T-helper 9 cell (primary cell): Measurements from ENCODE around the gene PALD1.

Experiments used
- DNase-seq: peaks from one replicate; pipeline ENCODE4 v3.0.0-alpha.2; 2020
- total RNA-seq, 2 donors: gene quantifications; one replicate each; lab custom pipeline; 2026; lab: John Stamatoyannopoulos, UW

Gene PALD1
- total RNA-seq, result 0.14 to 0.24 reads per million in 2 donors

DNA sequence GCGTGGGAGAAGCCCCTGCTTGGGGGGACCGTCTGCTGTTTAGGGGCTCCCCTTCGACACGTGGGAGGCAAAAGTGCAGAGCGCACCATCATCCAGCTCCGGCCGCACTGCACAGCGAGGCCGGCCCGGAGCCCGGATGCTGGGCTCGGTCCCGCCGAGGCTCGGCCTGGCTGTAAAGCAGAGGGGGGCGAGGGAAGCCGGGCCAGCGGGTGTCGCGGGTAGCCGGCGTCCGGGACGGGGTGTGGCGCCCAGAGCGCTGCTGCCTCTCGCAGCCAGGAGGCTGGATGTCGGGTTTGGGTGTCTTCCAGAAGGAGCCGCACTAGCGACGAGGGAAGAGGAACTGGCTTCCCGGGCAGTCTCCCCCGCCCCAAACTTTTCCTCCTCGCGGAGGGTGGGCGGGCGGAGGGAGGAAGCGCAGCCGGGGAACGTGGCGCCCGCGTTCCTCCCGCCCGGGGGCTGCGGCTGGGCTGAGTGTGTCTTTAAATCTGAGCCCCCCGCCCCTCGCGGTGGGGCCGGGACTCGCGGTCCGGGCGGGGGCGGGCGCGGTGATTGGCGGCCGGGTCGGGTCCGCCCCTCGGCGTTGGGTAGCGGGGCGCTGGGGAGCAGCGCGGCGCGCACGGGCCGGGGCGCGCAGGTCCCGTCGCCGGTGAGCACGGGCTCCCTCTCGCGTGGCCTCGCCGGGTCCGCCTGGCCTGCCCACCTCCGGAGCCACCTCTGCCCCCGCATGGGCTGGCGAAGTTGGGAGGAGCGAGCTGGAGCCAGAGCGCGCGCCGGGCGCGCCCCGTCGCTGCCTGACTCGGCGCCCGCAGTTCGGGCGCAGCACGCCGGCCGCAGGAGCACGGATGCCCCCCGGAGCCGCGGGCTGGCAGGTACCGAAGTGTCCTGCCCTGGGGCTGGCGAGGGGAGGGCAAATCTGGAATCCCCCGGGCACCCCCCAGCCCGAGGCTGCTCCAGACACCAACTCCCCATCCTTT, at the start of gene PALD1:
TSS of gene PALD1 (plus strand) at position 577 of the 974 bp plus-strand sequence. CDS start 47,185 bp downstream, outside the sequence.
- DNase-seq, result peak; percentile 18

DNA sequence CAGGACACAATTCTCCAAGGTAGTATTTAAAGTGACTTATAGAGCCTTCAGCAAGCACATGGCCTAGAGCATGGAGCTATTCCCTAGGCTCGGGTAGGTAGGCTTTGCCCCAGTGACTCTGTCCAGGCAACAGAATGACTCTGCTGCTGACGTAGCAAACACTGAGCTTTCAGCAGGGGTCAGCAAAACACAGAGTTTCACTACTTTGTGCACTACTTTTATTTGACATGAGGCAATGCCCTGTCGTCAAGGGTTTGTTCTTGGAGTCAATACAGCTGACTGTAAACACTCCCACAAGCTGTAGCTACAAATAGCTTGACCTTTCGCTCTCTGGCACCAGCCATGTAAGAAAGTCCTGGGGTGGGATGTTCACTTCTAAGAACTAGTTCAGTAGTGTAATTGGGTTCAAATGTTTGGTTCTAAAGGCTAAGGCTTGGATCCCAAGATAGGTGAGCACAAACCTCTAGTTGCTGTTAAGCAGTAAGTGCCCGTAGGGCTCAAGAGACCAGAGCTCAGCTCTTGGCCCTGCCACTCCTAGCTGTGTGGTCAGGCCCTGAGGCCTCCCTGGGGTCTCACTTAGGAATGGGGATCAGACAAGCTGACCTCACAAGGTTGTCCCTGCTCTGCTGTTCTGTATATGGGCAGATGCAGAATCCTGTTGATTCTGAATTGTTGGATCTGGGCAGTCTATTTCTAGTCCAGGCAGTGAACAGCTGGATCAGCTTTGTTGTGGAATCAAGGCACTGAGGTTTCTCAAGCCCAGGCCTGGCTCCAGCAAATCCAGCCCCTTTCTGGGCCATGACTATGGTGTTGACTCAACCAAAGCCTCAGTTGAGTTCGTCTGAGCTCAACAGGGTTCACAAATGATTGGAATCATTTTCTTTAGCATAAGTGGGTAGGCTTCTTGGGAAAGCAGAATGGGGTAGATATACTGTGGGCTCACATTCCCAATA, 47.8 kb upstream of the PALD1 start:
- no peak for DNase-seq

DNA sequence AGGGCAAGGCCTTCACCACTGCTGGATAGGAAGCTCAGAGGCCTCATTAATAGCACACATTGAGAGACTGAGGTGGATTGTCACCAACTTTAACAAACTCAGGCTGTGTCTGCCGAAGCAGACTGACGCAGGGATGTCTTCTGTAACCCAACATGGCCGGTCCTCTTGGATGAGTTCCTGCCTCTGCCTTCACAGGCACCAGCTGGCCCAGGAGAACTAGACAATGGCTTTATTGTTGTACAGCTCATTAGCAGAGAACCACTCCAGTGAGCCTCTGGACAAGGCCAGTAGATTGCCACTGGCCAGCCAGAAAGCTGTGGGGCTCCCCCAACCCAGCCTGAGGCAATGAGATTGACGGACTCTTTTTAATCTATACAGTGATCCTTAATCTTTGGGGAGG, 46.5 kb upstream of the PALD1 start:
- DNase-seq, result no peak

DNA sequence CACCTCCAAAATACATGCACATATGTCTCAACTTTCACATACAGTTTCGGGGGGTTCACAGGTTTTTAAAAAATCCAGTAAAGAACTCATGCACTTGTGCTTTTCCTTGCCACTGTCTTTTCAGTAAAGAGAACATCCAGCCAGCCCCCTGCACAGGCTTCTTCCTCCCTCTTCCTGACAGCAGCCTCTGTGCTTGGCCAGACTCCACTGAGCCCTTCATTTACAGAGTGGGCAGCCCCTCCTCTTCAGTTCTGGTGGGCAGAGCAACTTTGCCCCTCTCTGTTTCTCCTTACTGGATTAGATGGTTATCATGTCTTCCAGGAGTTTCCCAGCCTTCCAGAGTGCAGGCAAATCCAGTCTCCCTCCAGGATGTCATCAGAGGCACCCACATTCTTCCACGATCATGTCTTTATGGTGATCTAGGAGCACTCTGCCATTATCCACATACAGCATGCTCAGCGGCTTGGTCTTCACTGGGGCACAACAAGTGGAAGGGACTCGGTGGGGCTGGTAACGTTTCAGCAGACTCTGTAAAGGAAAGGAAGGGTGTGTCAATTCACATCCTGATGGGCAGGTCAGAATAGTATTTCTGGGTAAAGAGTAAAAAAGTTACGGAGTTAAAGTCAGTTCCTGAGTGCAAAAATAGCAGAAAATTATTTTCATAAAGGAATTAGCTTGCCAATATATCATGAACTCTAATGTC, 45.9 kb upstream of the PALD1 start:
- no peak for DNase-seq

DNA sequence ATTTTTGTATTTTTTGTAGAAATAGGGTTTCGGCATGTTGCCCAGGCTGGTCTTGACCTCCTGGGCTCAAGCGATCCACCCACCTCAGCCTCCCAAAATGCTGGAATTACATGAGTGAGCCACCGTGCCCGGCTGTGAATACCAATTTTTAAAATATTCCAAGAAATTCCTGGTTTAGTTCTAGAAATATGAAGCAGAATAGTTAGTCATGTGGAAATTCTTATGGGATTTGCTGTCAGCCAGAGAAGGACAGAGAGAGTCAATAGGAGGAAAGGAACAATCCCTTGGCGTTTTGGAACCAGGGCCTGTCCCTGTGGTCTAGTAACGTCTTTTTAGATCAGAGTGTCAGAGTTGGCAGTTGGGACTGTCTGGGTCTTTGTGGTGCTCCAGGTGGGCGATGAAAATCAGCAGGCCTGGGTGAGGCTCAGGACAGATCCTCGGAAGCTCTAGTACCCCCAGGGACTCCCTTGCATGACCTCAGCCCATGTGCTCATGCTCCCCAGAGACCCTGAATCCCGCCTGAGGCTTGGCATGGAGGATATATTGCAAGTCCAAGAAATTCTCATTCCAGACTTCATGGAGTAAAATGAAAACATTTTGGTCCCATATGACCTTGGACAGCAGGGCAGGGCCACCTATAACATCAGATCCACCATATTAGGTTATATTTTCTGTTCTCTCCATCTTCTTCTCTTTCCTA, 44.8 kb upstream of the PALD1 start:
- DNase-seq, result no peak

DNA sequence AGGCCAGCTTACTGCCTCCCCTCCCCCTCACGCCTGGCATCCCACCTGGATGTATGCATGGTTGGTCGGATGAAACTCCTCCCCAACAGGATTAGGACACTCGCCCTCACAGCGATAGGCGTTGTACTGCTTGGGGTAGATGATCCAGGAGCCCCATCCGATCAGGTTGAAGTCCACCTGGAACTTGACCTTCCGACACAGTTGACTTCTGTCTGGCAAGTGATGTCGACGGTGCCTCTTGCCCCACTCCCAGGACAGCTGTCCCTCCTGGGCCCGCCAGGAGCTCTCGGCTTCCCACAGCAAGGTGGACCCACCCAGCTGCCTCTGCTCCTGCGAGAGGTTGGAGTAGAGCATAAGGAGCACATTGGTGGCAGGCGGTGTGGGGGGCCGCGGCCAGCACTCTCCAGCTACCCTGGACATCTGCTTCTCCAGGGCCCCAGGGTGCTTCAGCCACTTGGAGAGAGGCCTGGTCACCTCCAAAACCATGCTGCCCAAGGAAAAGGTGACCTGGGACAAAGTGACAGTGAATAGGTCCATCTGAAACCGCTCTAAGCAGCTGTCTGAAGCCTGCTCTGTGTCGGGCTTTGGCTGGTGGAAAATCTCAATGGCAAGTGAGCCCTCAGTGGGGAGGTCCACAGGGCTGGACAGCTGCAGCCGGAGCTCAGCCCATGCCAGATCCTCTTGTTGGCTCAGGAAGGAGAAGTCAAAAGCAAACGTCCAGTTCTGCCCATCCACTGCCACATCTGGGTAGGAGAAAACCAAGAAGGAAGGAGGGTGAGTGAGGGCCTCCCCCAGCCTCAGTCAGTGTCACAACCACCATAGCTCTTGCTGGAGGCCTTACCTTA, 43.1 kb upstream of the PALD1 start:
- DNase-seq, result no peak

DNA sequence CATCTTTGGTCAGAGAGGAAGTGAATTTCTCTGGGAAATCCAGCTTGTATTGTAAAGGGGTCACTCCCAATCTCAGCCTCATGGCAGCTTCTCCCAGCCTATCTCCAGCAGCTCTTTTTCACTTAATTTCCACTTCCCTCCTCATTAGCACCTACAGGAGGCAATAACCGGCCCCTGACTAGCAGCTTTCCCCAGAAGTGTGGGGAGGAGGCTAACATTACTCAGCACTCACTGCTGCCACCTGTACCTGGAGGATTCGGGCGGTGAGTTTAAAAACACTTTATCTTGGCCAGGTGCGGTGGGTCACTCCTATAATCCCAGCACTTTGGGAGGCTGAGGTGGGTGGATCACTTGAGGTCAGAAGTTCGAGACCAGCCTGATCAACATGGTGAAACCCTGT, 40.8 kb upstream of the PALD1 start:
- no peak for DNase-seq

DNA sequence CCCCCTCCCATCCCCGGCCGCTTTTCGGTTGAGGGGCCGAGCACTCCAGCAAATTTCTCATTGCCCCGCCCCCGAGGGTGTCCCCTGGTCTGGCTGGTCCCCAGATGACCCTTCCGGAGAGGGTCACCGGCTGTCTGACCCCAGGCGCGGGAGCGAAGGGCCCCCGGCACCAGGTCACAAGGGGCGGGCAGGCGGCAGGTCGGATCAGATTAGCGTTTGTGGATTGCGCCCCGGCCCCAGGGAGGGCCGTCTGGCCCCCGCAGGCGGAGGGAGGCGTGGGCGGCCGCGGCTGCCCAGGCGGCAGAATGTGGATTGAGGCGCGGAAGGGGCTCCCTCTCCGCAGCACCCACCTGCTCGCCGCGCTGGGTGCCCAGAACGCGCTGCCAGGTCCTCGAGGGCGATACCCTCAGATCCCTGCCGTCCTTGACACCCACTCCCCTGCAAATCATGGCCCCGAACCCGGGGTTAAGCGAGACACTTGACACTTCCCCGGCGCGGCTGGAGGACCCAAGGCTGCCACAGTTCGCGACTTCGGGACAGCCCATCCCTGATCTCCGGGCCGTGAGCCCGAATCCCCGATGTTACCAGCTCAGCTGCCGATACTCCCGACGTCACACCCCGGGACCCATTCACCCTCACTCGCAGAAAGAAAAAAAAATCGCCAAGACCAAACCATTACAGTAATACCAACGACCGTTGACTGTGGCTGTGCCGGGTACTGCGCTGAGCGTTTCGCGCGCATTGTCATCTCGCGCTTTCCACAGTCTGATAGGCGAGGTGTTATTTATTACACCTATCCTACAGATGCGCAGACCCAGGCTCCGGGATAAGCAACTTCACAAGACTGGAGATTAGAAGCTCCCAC, 38.0 kb upstream of the PALD1 start:
- DNase-seq, result no peak

DNA sequence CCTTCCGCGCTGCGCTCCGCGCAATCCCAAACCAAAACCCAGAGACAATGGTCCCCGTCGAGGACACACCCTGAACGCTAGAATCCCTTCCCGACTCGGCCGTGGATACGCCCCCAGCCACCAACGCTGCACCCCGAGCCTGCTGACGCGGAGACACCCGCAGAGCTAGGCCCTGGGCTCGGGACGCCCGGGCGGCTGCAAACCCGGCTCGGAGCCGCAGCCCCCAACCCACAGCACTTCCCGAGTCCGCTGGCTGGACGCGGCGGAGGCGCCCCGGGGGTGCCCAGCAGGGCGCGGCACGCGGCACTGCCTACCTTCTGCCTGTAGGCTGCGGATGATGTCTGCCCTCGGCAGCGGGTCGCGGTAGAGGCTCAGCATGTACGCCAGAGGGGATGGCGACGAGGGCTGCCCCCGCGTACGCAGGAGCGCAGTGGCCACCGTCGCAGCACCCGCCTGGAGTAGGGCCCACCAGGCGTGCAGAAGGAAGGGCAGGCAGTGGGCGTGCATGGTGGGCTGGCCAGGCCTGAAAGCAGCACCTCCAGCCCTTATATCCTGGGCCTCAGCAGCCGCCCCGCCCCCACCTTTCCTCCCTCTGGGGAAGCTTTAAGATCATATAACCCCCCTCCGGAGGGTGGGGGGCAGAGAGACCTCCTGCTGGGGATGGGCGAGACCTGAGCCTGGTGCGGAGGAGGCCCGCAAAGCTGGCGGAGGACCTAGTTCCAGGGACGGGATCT, 37.2 kb upstream of the PALD1 start, which contains the start of gene NODAL:
TSS of gene NODAL (minus strand) at position 521 of the 734 bp plus-strand sequence. CDS start at position 507, 14 bp downstream.
- DNase-seq, result no peak

DNA sequence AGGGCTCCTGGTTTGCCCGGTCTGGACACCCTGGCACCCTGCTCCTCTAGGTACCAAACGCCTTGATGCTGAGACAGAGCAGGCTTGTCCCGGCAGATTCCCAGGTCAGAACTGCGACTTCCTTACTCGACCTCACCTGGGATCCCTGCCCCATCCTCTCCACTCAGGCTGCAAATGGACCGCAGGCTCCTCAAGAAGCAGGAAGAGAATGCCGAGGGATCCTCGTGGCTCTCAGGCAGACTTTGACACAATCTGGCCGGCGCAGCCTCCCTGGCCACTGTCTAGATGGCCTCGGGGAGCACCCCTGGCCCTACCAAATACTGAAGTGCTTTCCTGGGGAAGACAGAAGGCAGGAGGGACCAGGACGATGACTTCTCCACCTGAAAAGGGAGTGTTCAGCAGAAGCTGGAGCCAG, 36.7 kb upstream of the PALD1 start:
- no peak for DNase-seq

DNA sequence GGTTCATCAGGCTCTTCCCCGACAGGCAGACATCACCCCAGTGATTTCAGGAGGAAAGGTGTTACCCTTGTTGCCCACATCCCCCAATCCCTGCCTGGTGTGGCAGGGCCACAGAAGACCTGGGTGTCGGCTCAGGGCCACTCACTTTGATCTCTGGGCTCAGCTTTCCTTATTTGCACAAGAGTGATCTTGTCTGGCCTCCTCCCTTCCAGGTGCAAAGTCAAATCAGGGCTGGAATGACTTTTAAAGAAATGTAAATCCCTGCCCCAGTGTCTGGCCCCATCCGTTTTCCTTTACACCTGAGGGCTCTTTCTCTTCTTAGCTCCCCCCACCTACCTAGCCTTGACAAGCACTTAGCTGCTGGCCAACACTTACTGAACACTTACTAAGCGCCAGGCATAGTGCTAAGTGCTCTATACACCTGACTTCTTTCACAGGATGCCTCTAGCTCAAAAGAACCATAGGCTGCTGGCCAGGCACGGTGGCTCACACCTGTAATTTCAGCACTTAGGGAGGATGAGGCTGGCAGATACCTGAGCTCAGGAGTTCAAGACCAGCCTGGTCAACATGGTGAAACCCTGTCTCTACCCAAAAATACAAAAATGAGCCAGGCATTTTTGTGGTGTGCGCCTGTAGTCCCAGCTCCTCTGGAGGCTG, 36.1 kb upstream of the PALD1 start:
- DNase-seq, result no peak

DNA sequence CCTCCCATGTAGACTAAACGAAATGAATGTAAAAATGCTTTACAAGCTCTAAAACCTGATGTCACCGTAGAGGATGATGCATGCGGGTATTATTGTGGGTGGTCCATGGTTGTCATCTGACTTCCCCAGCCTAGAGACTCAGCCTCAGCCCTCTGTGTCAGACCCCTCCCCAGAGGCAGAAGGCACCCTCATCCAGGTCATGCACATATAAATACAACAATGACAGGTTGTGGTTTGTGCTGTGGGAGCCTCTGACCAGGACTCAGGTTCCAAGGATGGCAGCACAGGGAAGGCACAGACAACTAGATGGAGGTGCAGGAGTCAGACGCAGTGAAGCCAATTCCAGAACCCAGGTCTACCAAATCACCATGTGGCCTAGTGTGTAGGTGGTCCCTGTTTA, 33.8 kb upstream of the PALD1 start:
- no peak for DNase-seq

DNA sequence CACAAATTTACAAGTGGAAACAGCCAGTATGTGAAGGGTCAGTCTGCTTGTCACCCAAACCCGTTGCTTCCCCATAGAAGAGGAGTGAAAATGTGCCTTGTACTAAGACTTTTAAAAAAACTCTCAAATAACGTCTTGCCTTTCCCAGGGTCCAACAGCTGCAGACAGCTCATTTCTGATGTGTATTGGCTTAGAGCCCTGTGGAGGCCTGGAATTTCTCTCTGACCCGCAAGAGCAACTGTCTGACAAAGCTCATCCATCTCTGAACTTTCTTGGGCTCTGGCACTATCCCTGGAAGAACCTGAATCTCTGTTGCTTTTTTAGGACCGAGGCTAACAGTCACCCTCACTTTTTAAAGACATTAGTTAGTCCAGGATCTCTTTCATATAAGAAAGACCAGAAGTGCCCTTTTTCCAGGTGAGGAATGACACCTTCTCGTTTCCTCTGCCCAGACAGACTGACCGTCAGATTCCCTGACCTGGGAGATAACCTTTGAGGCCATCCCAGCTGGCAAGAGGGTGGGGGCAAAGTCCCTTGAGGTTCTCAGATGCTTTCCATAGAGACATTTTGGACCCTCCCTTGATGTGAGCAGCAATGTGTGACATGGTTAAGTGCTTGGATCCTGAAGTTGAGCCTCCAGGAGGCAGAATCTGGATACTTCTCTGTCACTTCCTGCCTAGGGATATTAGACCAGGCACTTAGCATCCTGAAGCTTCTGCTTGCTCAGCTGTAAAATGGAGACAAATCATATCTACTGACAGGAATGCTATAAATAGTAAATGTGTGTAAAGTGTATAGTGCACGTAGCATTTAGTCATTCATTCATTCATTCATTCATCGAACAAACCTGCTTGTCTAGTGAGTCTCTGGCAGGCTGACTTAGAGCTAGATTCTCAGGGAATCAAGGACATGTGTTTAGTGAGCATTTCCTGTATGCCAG, 32.6 kb upstream of the PALD1 start:
- no peak for DNase-seq

DNA sequence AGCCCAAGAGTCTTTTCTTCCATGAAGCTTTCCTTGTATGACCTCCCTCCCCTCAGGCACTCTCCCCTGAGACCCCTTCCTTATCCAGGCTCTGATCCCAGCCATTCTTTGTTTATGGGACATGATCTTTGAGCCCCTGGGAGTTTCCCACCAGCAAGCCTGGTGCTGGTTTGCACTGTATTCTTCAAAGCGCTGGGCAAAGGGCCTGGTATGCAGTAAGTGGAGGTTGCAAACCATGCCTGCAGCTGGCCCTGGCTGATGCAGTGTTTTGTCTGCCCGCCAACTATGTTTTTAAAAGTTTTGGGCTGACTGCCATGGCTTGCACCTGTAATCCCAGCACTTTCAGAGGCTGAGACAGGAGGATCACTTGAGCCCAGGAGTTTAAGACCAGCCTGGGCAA, 30.3 kb upstream of the PALD1 start:
- DNase-seq, result no peak

DNA sequence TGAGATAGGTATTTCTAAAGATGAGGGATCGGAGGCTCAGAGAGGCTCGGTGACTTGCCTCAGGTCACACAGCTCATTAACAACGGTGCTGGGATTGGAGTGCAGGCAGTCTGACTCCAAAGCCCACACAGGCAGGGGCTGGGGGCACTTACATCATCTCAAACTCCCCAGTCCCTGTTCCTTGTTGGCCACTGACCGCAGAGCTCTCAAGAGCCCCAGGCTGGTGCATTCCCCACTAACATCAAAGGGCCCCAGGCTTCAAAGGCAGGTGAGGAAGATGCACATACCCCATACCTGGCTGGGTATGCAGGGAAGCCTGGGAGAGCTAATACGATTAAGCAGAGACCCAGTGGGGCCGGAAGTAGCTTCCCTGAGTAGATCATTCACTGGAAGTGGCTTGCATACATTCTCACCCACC, 23.3 kb upstream of the PALD1 start:
- no peak for DNase-seq

DNA sequence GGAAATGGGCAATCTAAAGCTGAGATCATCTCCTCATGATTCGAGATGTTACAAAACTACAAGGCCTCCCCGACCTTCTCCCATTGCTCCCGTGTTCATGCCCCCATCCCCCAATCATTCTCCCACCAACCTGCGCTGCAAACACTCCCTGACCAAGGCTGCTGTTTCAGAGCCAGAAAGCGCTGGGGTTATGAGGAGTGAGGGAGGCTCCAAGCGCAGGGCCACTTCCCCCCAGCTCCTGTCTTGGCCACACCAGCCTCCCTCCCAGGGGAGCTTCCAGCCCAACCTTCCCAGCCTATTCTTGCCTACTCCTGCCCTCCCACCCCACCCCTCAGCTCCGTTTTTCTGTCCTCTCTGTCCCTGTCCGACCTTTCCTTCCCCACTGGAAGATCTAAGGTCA, 22.4 kb upstream of the PALD1 start:
- DNase-seq, result no peak

DNA sequence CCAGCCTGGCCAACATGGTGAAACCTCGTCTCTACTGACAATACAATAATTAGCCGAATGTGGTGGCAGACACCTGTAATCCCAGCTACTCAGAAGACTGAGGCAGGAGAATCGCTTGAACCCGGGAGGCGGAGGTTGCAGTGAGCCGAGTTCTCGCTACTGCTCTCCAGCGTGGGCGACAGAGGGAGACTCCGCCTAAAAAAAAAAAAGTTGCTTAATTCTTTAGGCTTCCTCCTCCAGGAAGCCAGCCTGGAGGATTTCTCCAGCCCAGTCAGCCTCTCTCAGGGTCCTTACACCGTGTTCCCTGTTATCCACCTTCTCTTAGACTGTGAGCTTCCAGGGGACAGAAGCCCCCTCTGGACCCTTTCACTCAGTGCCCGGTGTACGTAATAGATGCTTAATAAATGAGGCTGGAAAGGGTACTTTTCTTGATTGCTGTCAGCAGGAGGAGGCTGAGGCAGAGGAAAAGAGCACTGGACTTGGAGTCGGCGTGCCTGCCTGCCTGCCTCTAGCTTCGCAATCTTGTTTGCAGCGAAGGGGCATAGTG, 20.7 kb upstream of the PALD1 start:
- no peak for DNase-seq
